ENCODE measurements around the gene PDZD7. TPM values are rescaled to one million over a fixed set of nuclear protein-coding genes. Genes with fewer than 3 reads are reported as not detected.

The PDZD7 gene
- total and polyA plus RNA-seq, 9 of the 15 experiments (the other 6 are each of a cell fraction or from before 2014, with no cell fraction given): 0.04 to 0.24 (median 0.08) TPM; not detected in 3

GRCh38 chr10:100999742-101000126 is 31.2 kb downstream of the PDZD7 start, which contains the start of gene LZTS2 (continued):
- TF ChIP-seq, protein P1, sequence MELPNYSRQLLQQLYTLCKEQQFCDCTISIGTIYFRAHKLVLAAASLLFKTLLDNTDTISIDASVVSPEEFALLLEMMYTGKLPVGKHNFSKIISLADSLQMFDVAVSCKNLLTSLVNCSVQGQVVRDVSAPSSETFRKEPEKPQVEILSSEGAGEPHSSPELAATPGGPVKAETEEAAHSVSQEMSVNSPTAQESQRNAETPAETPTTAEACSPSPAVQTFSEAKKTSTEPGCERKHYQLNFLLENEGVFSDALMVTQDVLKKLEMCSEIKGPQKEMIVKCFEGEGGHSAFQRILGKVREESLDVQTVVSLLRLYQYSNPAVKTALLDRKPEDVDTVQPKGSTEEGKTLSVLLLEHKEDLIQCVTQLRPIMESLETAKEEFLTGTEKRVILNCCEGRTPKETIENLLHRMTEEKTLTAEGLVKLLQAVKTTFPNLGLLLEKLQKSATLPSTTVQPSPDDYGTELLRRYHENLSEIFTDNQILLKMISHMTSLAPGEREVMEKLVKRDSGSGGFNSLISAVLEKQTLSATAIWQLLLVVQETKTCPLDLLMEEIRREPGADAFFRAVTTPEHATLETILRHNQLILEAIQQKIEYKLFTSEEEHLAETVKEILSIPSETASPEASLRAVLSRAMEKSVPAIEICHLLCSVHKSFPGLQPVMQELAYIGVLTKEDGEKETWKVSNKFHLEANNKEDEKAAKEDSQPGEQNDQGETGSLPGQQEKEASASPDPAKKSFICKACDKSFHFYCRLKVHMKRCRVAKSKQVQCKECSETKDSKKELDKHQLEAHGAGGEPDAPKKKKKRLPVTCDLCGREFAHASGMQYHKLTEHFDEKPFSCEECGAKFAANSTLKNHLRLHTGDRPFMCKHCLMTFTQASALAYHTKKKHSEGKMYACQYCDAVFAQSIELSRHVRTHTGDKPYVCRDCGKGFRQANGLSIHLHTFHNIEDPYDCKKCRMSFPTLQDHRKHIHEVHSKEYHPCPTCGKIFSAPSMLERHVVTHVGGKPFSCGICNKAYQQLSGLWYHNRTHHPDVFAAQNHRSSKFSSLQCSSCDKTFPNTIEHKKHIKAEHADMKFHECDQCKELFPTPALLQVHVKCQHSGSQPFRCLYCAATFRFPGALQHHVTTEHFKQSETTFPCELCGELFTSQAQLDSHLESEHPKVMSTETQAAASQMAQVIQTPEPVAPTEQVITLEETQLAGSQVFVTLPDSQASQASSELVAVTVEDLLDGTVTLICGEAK (IDR thresholded peaks at IDR 0.05): no peak
- TF ChIP-seq, protein P1 (CRISPR knock-in tag; IDR thresholded peaks at IDR 0.05): no peak
- TF ChIP-seq NCOA4 (IDR thresholded peaks at IDR 0.05; ENCODE audit: partially characterized antibody): no peak
- TF ChIP-seq ZNF644 (tag; IDR thresholded peaks at IDR 0.05; ENCODE audit: low read depth): no peak
- no peak for TF ChIP-seq STAG1 (CRISPR knock-in tag; IDR thresholded peaks at IDR 0.05; ENCODE audit: borderline replicate concordance)
- no peak for TF ChIP-seq ETV1 (tag; conservative IDR thresholded peaks at IDR 0.05; ENCODE audit: low read depth)
- TF ChIP-seq HDAC6 (IDR thresholded peaks at IDR 0.05; ENCODE audit: low read depth, low read length): no peak
- TF ChIP-seq ZNF263 (CRISPR knock-in tag; IDR thresholded peaks at IDR 0.05; ENCODE audit: borderline replicate concordance): no peak
- TF ChIP-seq NR0B1 (IDR thresholded peaks at IDR 0.05; ENCODE audit: partially characterized antibody): no peak
- TF ChIP-seq RBM15 (IDR thresholded peaks at IDR 0.05; ENCODE audit: insufficient read depth, low read length): no peak
- TF ChIP-seq SMARCA5 (IDR thresholded peaks at IDR 0.05): no peak
- TF ChIP-seq EGR1 (conservative IDR thresholded peaks at IDR 0.05): no peak
- no peak for TF ChIP-seq SMARCB1 (IDR thresholded peaks at IDR 0.05; ENCODE audit: insufficient read length, low read depth)
- TF ChIP-seq, protein P2, sequence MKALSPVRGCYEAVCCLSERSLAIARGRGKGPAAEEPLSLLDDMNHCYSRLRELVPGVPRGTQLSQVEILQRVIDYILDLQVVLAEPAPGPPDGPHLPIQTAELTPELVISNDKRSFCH (CRISPR knock-in tag; IDR thresholded peaks at IDR 0.05): no peak
- TF ChIP-seq, protein P2 (tag; IDR thresholded peaks at IDR 0.05): no peak
- no peak for TF ChIP-seq NFE2 (IDR thresholded peaks at IDR 0.05; ENCODE audit: low read depth)
- TF ChIP-seq POLR3A (IDR thresholded peaks at IDR 0.05; ENCODE audit: borderline replicate concordance, extremely low read depth, insufficient read depth, insufficient read length): no peak
